Common myeloid progenitor, CD34-positive (primary cell): ENCODE results near the gene TNS1.
A peak's percentile ranks its signal among the peaks of the same experiment; 100 is the strongest.

ENCODE experiments used
- CTCF ChIA-PET: fragments of 350-600 bp; sonication (Branson Sonifier 250); formaldehyde crosslinking; loops from one replicate; lab custom pipeline; 2021; ENCODE audit warnings: antibody characterized with exemption; lab: Charles Lee
- POLR2A ChIA-PET: fragments of 350-600 bp; sonication (Branson Sonifier 250); formaldehyde crosslinking; loops from one replicate; lab custom pipeline; 2021; ENCODE audit warnings: antibody characterized with exemption; lab: Charles Lee
- DNase-seq, 3 donors: peaks; one replicate each; pipeline versions ENCODE4 v3.0.0 to v3.0.0-alpha.2; 2013
- H3K27ac ChIP-seq, 2 experiments: 1 replicate in 1 of 2; 2 replicates in 1 of 2; pipeline ENCODE4 v1.7.0; 2013; ENCODE audit warnings: inconsistent platforms in 2 of 2, low read length in 2 of 2, mild to moderate bottlenecking in 2 of 2, low read depth in 1 of 2, moderate library complexity in 1 of 2; ENCODE audit not compliant: severe bottlenecking in 2 of 2, insufficient read depth in 1 of 2, poor library complexity in 1 of 2
- H3K27me3 ChIP-seq, 5 experiments: replicated peaks in 2 of 5; 1 replicate in 3 of 5; 2 replicates in 2 of 5; pipeline versions ENCODE4 v1.6.1 to v1.7.0; 2013; ENCODE audit warnings: low read length in 4 of 5, mild to moderate bottlenecking in 2 of 5, moderate library complexity in 2 of 5, inconsistent platforms in 1 of 5; ENCODE audit not compliant: insufficient read depth in 5 of 5, control insufficient read depth in 4 of 5
- H3K36me3 ChIP-seq, 4 experiments: 1 replicate in 2 of 4; 2 replicates in 2 of 4; pipeline versions ENCODE4 v1.6.1 to v1.7.0; 2013; ENCODE audit warnings: low read length in 3 of 4, control low read depth in 1 of 4, mild to moderate bottlenecking in 1 of 4; ENCODE audit not compliant: control insufficient read depth in 4 of 4, insufficient read depth in 4 of 4
- H3K4me1 ChIP-seq, 4 experiments: 1 replicate in 3 of 4; 2 replicates in 1 of 4; pipeline versions ENCODE4 v1.6.1 to v1.7.1; 2013; ENCODE audit warnings: low read length in 3 of 4, mild to moderate bottlenecking in 3 of 4, control low read depth in 1 of 4, inconsistent platforms in 1 of 4, moderate library complexity in 1 of 4; ENCODE audit not compliant: control insufficient read depth in 4 of 4, insufficient read depth in 4 of 4; ENCODE audit errors: control extremely low read depth in 1 of 4
- H3K4me3 ChIP-seq, 7 experiments: 1 replicate in 4 of 7; 2 replicates in 3 of 7; pipeline versions ENCODE4 v1.5.1 to v1.7.0; 2013; ENCODE audit warnings: mild to moderate bottlenecking in 7 of 7, low read length in 6 of 7, moderate library complexity in 6 of 7, inconsistent platforms in 2 of 7, low read depth in 2 of 7, control low read depth in 1 of 7; ENCODE audit not compliant: insufficient read depth in 4 of 7, control insufficient read depth in 1 of 7; ENCODE audit errors: extremely low read depth in 1 of 7
- H3K9me3 ChIP-seq, 5 experiments: 1 replicate in 4 of 5; 2 replicates in 1 of 5; pipeline versions ENCODE4 v1.6.1 to v1.7.1; 2013; ENCODE audit warnings: low read length in 4 of 5, mild to moderate bottlenecking in 2 of 5, inconsistent platforms in 1 of 5, low read depth in 1 of 5, moderate library complexity in 1 of 5; ENCODE audit not compliant: control insufficient read depth in 4 of 5, insufficient read depth in 2 of 5; ENCODE audit errors: control extremely low read depth in 1 of 5
- WGBS: methylation state at CpG from one replicate; pipeline ENCODE4 v1.1.5; 2013; ENCODE audit not compliant: insufficient coverage; 5-methylcytosine and 5-hydroxymethylcytosine counted together

TNS1 gene

GRCh38 chr2:217904614-217904965 lies 98.2 kb downstream of the TNS1 start:
- no peak for DNase-seq
- no peaks in the 10 kb centered on the region for H3K9me3 ChIP-seq
- peaks cover 15 to 70% (median 59%) of the 10 kb centered on the region in 4 experiments for H3K4me1 ChIP-seq
- H3K4me3 ChIP-seq, result peak overlapping the region in 3 of 7 experiments; percentile 52 to 58 (median 56)
- WGBS, result 20% methylated on average over 2 of the region's 5 CpGs
- H3K27me3 ChIP-seq, result no peaks in the 10 kb centered on the region
- H3K27ac ChIP-seq, result peak overlapping the region in 1 of 2 experiments; percentile 65
- ChIA-PET POLR2A (interaction anchor here (1.4 kb wide), 1 partner anchor 26 kb away, joined by 4 read pairs; no protein-coding TSS in a partner anchor), CTCF (interaction anchor here (0.8 to 2.3 kb wide), 6 partner anchors 10 to 115 kb away, joined by 3 to 8 read pairs (median 4); no protein-coding TSS in a partner anchor)
- H3K36me3 ChIP-seq, result no peaks in the 10 kb centered on the region

- H3K27ac ChIP-seq, result peak overlapping the region; percentile 1 to 65
- no peak for DNase-seq
- no peaks in the 10 kb centered on the region for H3K27me3 ChIP-seq
- H3K4me1 ChIP-seq, result peaks cover 15 to 68% (median 59%) of the 10 kb centered on the region in 4 experiments
- ChIA-PET CTCF (interaction anchor here (0.8 to 2.7 kb wide), 8 partner anchors 9 to 115 kb away, joined by 3 to 12 read pairs (median 4); no protein-coding TSS in a partner anchor), POLR2A (interaction anchor here (0.6 kb wide), 1 partner anchor 24 kb away, joined by 3 read pairs; no protein-coding TSS in a partner anchor)
- no peaks in the 10 kb centered on the region for H3K9me3 ChIP-seq
- H3K36me3 ChIP-seq, result no peaks in the 10 kb centered on the region
- WGBS, result 25% methylated on average over 10 of the region's 11 CpGs
- H3K4me3 ChIP-seq, result peak overlapping the region in 3 of 7 experiments; percentile 17 to 56 (median 38)
Measured at GRCh38 chr2:217903859-217904613, 98.8 kb downstream of the TNS1 start.

- no peak for DNase-seq
- Histone ChIP-seq H3K27ac (peak overlapping the region; percentile 1 to 65), H3K4me3 (peak overlapping the region in 3 of 7 experiments; percentile 21 to 43 (median 34)), H3K36me3 (peaks cover 0 to under 1% (median 0%) of the 10 kb centered on the region in 4 experiments), H3K9me3 (no peaks in the 10 kb centered on the region), H3K27me3 (no peaks in the 10 kb centered on the region), H3K4me1 (peaks cover 15 to 68% (median 59%) of the 10 kb centered on the region in 4 experiments)
- POLR2A ChIA-PET, result interaction anchor here (0.6 to 1.0 kb wide), 2 partner anchors 23 to 25 kb away, joined by 3 read pairs; no protein-coding TSS in a partner anchor
- CTCF ChIA-PET, result interaction anchor here (1.0 to 2.7 kb wide), 4 partner anchors 16 to 92 kb away, joined by 3 to 12 read pairs (median 6); no protein-coding TSS in a partner anchor
- 89% methylated on average over 7 of the region's 8 CpGs for WGBS
Measured at GRCh38 chr2:217903142-217903858, 99.5 kb downstream of the TNS1 start.

- WGBS, result 29% methylated on average over 16 of the region's 19 CpGs
- peaks cover 0 to 8% (median 0%) of the 10 kb centered on the region in 4 experiments for H3K36me3 ChIP-seq
- CTCF ChIA-PET, result interaction anchor here (0.6 to 2.7 kb wide), 7 partner anchors 14 to 324 kb away, joined by 3 to 12 read pairs (median 5); no protein-coding TSS in a partner anchor
- H3K4me1 ChIP-seq, result peaks cover 15 to 68% (median 59%) of the 10 kb centered on the region in 4 experiments
- H3K4me3 ChIP-seq, result peak overlapping the region in 3 of 7 experiments; percentile 21 to 52 (median 21)
- peak; percentile 57 to 92 (median 88) for DNase-seq
- POLR2A ChIA-PET, result interaction anchor here (1.0 kb wide), 1 partner anchor 26 kb away, joined by 3 read pairs; no protein-coding TSS in a partner anchor
- H3K27me3 ChIP-seq, result no peaks in the 10 kb centered on the region
- no peaks in the 10 kb centered on the region for H3K9me3 ChIP-seq
- peak overlapping the region in 1 of 2 experiments; percentile 50 for H3K27ac ChIP-seq
Measured at GRCh38 chr2:217902379-217903141, 100.2 kb downstream of the TNS1 start.

- ChIA-PET POLR2A (interaction anchor here (1.0 kb wide), 1 partner anchor 27 kb away, joined by 3 read pairs; no protein-coding TSS in a partner anchor), CTCF (interaction anchor here (0.6 to 2.7 kb wide), 6 partner anchors 12 to 324 kb away, joined by 3 to 12 read pairs (median 4); no protein-coding TSS in a partner anchor)
- H3K36me3 ChIP-seq, result peaks cover 0 to 14% (median 3%) of the 10 kb centered on the region in 4 experiments
- H3K4me3 ChIP-seq, result peak overlapping the region in 3 of 7 experiments; percentile 5 to 52 (median 21)
- peaks cover 15 to 63% (median 58%) of the 10 kb centered on the region in 4 experiments for H3K4me1 ChIP-seq
- peak in 2 of 3 donors; percentile 67 to 68 for DNase-seq
- H3K27ac ChIP-seq, result peak overlapping the region in 1 of 2 experiments; percentile 25
- WGBS, result 56% methylated on average over 4 of the region's 5 CpGs
- no peaks in the 10 kb centered on the region for H3K27me3 ChIP-seq
- no peaks in the 10 kb centered on the region for H3K9me3 ChIP-seq
Measured at GRCh38 chr2:217901835-217902378, 100.9 kb downstream of the TNS1 start.

- Histone ChIP-seq H3K4me1 (peaks cover 15 to 58% (median 54%) of the 10 kb centered on the region in 4 experiments), H3K4me3 (no peak overlapping the region), H3K36me3 (peaks cover 0 to 18% (median 5%) of the 10 kb centered on the region in 4 experiments), H3K27ac (no peak overlapping the region), H3K9me3 (no peaks in the 10 kb centered on the region), H3K27me3 (no peaks in the 10 kb centered on the region)
- CTCF ChIA-PET, result interaction anchor here (0.7 to 2.7 kb wide), 5 partner anchors 12 to 112 kb away, joined by 3 to 12 read pairs (median 4); no protein-coding TSS in a partner anchor
- POLR2A ChIA-PET, result no interaction called here
- 100% methylated on average over 4 of the region's 4 CpGs for WGBS
- DNase-seq, result no peak
Measured at GRCh38 chr2:217901400-217901799, 101.4 kb downstream of the TNS1 start.
